OCI-LY1 (cell line): ENCODE results near the gene OVOL1.

ENCODE experiments used
- H2AFZ ChIP-seq: fragments of 200-600 bp; sonication (generic), shearing (Covaris generic); 2 replicates; pipeline ENCODE4 v1.6.0; 2014; ENCODE audit warnings: antibody characterized with exemption, mild to moderate bottlenecking, low read length
- H3F3A ChIP-seq: fragments of 200-600 bp; sonication (generic), shearing (Covaris generic); 2 replicates; pipeline ENCODE4 v1.6.0; 2014; ENCODE audit warnings: mild to moderate bottlenecking, antibody characterized with exemption, low read length, moderate library complexity; ENCODE audit not compliant: insufficient read depth
- H3K27ac ChIP-seq: fragments of 200-600 bp; sonication (generic); 2 replicates; pipeline ENCODE4 v1.5.1; 2014; ENCODE audit warnings: low read length, mixed run types, mild to moderate bottlenecking, low read depth; ENCODE audit not compliant: poor library complexity, severe bottlenecking
- H3K27me3 ChIP-seq: fragments of 200-600 bp; sonication (generic); 2 replicates; pipeline ENCODE4 v1.6.0; 2014; ENCODE audit warnings: antibody characterized with exemption, mild to moderate bottlenecking, low read length, moderate library complexity; ENCODE audit not compliant: insufficient read depth
- H3K36me3 ChIP-seq: fragments of 200-600 bp; sonication (generic); 2 replicates; pipeline ENCODE4 v1.6.1; 2014; ENCODE audit warnings: mild to moderate bottlenecking, antibody characterized with exemption, low read length, moderate library complexity, mixed read lengths; ENCODE audit not compliant: insufficient read depth
- H3K4me1 ChIP-seq: fragments of 200-600 bp; sonication (generic); 2 replicates; pipeline ENCODE4 v1.5.1; 2014; ENCODE audit warnings: mild to moderate bottlenecking, low read length, moderate library complexity; ENCODE audit not compliant: insufficient read depth, severe bottlenecking
- H3K4me2 ChIP-seq: fragments of 200-600 bp; sonication (generic), shearing (Covaris generic); 2 replicates; pipeline ENCODE4 v1.6.1; 2014; ENCODE audit warnings: low read length
- H3K4me3 ChIP-seq: fragments of 200-600 bp; sonication (generic); 2 replicates; pipeline ENCODE4 v1.5.1; 2014; ENCODE audit warnings: low read length, low read depth, mild to moderate bottlenecking, mixed read lengths; ENCODE audit not compliant: poor library complexity, severe bottlenecking
- H3K79me2 ChIP-seq: fragments of 200-600 bp; shearing (Covaris generic); 2 replicates; pipeline ENCODE4 v1.6.1; 2016; ENCODE audit warnings: mixed run types, low read length, mixed read lengths; ENCODE audit not compliant: insufficient read depth
- H3K9ac ChIP-seq: fragments of 200-600 bp; sonication (generic), shearing (Covaris generic); 2 replicates; pipeline ENCODE4 v1.6.1; 2014; ENCODE audit warnings: mild to moderate bottlenecking, low read length, mixed read lengths
- H3K9me2 ChIP-seq: fragments of 200-600 bp; sonication (generic), shearing (Covaris generic); 2 replicates; pipeline ENCODE4 v1.6.1; 2014; ENCODE audit warnings: low read depth, mild to moderate bottlenecking, low read length, mixed read lengths
- H3K9me3 ChIP-seq: fragments of 200-600 bp; shearing (Covaris generic); 2 replicates; pipeline ENCODE4 v1.6.1; 2014; ENCODE audit warnings: low read length, mixed read lengths
- H4K20me1 ChIP-seq: fragments of 200-600 bp; sonication (generic), shearing (Covaris generic); 2 replicates; pipeline ENCODE4 v1.6.0; 2016; ENCODE audit warnings: mild to moderate bottlenecking, low read length; ENCODE audit not compliant: insufficient read depth
- EZH2 ChIP-seq: fragments of 200-600 bp; sonication (generic), shearing (Covaris generic); IDR thresholded peaks from 2 replicates; pipeline ENCODE4 v1.8.0; 2017; ENCODE audit warnings: borderline replicate concordance, mixed run types, mild to moderate bottlenecking, antibody characterized with exemption, low read length, moderate library complexity, mixed read lengths
- TF ChIP-seq, protein P1 (sequence below): fragments of 200-600 bp; sonication (generic), shearing (Covaris generic); IDR thresholded peaks from 2 replicates; pipeline ENCODE4 v1.5.1; 2017; ENCODE audit warnings: mild to moderate bottlenecking, antibody characterized with exemption, low read length, moderate library complexity, mixed read lengths

Gene OVOL1

DNA sequence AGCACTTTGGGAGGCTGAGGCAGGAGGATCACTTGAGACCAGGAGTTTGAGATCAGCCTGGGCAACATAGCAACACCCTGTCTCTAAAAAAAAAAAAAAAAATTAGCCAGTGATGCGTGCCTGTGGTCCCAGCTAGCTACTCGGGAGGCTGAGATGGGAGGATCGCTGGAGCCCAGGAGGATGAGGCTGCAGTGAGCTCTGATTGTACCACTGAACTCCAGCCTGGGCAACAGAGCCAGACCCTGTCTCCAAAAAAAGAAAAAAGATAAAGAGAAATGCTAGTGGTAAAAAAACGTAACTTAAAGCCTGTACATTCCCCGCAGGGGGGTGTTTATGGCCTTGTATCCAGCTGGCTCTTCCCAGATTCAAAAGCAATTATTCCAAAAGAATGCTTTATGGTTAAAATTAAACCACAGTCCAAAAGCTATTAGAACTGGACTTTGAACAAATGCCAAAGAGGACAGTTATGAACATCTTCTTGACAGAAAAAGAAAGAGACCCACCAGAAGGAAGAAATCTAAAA lies 30.5 kb downstream of the OVOL1 start:
- Histone ChIP-seq H3K9me3 (no peaks in the 10 kb centered on the region), H3K9me2 (no peaks in the 10 kb centered on the region), H3K9ac (peak overlapping the region; percentile 66), H3K27ac (no peak overlapping the region), H4K20me1 (no peaks in the 10 kb centered on the region), H3K79me2 (no peaks in the 10 kb centered on the region), H3K4me3 (peak overlapping the region; percentile 60), H3K36me3 (no peaks in the 10 kb centered on the region), H3K27me3 (peaks cover 9% of the 10 kb centered on the region), H3F3A (no peaks in the 10 kb centered on the region), H3K4me1 (peaks cover 7% of the 10 kb centered on the region), H3K4me2 (peak overlapping the region; percentile 68), H2AFZ (peak overlapping the region; percentile 18; the same call in 1 of the 2 replicates)
- TF ChIP-seq, protein P1, sequence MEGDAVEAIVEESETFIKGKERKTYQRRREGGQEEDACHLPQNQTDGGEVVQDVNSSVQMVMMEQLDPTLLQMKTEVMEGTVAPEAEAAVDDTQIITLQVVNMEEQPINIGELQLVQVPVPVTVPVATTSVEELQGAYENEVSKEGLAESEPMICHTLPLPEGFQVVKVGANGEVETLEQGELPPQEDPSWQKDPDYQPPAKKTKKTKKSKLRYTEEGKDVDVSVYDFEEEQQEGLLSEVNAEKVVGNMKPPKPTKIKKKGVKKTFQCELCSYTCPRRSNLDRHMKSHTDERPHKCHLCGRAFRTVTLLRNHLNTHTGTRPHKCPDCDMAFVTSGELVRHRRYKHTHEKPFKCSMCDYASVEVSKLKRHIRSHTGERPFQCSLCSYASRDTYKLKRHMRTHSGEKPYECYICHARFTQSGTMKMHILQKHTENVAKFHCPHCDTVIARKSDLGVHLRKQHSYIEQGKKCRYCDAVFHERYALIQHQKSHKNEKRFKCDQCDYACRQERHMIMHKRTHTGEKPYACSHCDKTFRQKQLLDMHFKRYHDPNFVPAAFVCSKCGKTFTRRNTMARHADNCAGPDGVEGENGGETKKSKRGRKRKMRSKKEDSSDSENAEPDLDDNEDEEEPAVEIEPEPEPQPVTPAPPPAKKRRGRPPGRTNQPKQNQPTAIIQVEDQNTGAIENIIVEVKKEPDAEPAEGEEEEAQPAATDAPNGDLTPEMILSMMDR, result no peak
- TF ChIP-seq EZH2, result no peak

- H3F3A ChIP-seq, result no peaks in the 10 kb centered on the region
- H3K9me2 ChIP-seq, result no peaks in the 10 kb centered on the region
- H3K36me3 ChIP-seq, result no peaks in the 10 kb centered on the region
- TF ChIP-seq, protein P1, result peak; percentile 92
- TF ChIP-seq EZH2, result no peak
- H3K79me2 ChIP-seq, result no peaks in the 10 kb centered on the region
- H3K4me3 ChIP-seq, result peak overlapping the region; percentile 60
- H2AFZ ChIP-seq, result peak overlapping the region; percentile 18; the same call in 1 of the 2 replicates
- H3K9ac ChIP-seq, result peak overlapping the region; percentile 66
- no peaks in the 10 kb centered on the region for H4K20me1 ChIP-seq
- no peaks in the 10 kb centered on the region for H3K9me3 ChIP-seq
- peaks cover 7% of the 10 kb centered on the region for H3K4me1 ChIP-seq
- H3K27ac ChIP-seq, result no peak overlapping the region
- H3K27me3 ChIP-seq, result peaks cover 7% of the 10 kb centered on the region
- H3K4me2 ChIP-seq, result peak overlapping the region; percentile 68
Observed at GRCh38 chr11:65817835-65818680, 31.2 kb downstream of the OVOL1 start.

GRCh38 chr11:65821107-65821506 lies 34.2 kb downstream of the OVOL1 start:
- Histone ChIP-seq H3K4me1 (peaks cover 7% of the 10 kb centered on the region), H3K9ac (no peak overlapping the region), H3K79me2 (no peaks in the 10 kb centered on the region), H3K9me2 (no peaks in the 10 kb centered on the region), H4K20me1 (no peaks in the 10 kb centered on the region), H3F3A (no peaks in the 10 kb centered on the region), H3K27ac (no peak overlapping the region), H3K4me3 (no peak overlapping the region), H2AFZ (no peak overlapping the region), H3K36me3 (no peaks in the 10 kb centered on the region), H3K4me2 (no peak overlapping the region), H3K9me3 (no peaks in the 10 kb centered on the region), H3K27me3 (peaks cover 11% of the 10 kb centered on the region; the same call in 1 of the 2 replicates)
- TF ChIP-seq, protein P1, result no peak
- TF ChIP-seq EZH2, result no peak
